IPS-18a (cell line): ENCODE data around the gene CEBPZOS.

Source experiments
- H3K27ac ChIP-seq: one replicate; pipeline ENCODE4 v1.5.1; 2013; ENCODE audit warnings: low read length
- H3K27me3 ChIP-seq: one replicate; pipeline ENCODE4 v1.6.1; 2013; ENCODE audit warnings: mild to moderate bottlenecking, low read length; ENCODE audit not compliant: control insufficient read depth, insufficient read depth
- H3K36me3 ChIP-seq: one replicate; pipeline ENCODE4 v1.6.1; 2013; ENCODE audit warnings: low read depth, low read length; ENCODE audit not compliant: control insufficient read depth
- H3K4me1 ChIP-seq: one replicate; pipeline ENCODE4 v1.6.1; 2013; ENCODE audit warnings: low read depth, low read length; ENCODE audit not compliant: control insufficient read depth
- H3K4me3 ChIP-seq: one replicate; pipeline ENCODE4 v1.5.1; 2013; ENCODE audit warnings: low read length
- H3K9ac ChIP-seq: one replicate; pipeline ENCODE4 v1.6.1; 2013; ENCODE audit warnings: mild to moderate bottlenecking, low read length, moderate library complexity
- H3K9me3 ChIP-seq: one replicate; pipeline ENCODE4 v1.6.1; 2013; ENCODE audit warnings: low read depth, low read length; ENCODE audit not compliant: control insufficient read depth

CEBPZOS gene

DNA sequence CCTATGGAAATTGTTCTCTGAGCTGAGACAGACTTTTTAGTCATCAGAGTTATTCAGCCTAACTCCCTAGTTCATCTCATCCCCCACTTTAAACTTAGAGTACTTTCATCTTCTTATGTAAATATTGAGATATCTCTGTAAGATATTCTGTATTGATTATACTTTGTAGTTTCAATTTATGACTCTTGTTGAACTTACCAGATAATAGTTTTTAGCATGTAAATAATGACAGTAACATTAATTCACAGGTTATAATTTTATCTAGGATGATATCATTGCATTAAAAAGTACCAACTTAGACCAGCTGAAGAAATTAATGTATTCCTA lies 24.7 kb upstream of the CEBPZOS start:
- no peaks in the 10 kb centered on the region for H3K27me3 ChIP-seq
- no peak overlapping the region for H3K9ac ChIP-seq
- H3K36me3 ChIP-seq, result no peaks in the 10 kb centered on the region
- H3K27ac ChIP-seq, result no peak overlapping the region
- no peak overlapping the region for H3K4me3 ChIP-seq
- peaks cover 3% of the 10 kb centered on the region for H3K4me1 ChIP-seq
- no peaks in the 10 kb centered on the region for H3K9me3 ChIP-seq

DNA sequence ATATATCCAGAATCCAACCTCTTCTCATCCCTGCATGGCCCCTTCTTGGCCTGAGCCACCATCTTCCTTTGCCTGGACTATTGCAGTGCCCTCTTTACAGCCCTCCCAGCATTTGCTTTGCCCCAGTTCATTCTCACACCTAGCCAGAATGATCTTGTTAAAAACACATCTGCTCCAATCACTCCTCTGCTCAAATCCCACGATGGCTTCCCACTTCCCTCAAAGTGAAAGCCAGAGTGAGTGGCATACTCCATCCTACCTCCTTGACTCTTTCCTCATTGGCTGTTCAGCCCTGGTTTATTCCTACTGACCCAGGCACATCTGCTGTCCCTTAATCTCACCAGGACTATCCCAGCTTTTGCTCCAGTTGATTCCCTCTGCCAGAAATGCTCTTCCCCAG lies 22.6 kb upstream of the CEBPZOS start:
- H3K9ac ChIP-seq, result no peak overlapping the region
- no peaks in the 10 kb centered on the region for H3K36me3 ChIP-seq

DNA sequence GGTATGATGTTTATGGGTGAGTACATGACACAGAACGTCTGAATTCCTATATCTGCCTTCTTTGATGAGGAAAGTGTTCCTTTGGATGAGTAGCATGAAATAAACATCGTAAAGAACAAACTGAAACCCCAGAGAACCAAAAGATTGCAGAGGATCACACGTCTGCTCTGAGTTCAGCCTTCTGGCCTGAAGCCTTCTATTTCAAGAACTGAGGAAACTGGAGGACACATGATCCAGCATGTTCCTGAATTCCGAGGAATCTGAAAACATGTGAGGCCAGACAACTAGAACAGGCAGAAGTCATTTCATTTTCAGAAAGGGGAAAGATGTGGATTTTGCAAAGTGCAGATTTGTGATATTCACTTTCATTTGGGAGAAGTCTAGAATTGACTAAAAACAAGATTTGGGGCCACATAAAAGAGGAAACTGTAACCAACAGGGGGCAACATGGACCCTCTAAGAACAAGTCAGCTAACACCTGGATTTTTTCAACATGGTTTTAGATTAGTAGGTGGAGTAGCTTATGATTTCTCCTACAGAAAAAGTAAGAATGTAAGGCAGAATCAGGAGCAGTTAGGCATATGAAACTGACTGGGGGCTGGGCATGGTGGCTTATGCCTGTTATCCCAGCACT lies 16.2 kb upstream of the CEBPZOS start:
- Histone ChIP-seq H3K4me1 (peaks cover 12% of the 10 kb centered on the region), H3K4me3 (no peak overlapping the region), H3K9ac (no peak overlapping the region), H3K9me3 (no peaks in the 10 kb centered on the region), H3K27ac (no peak overlapping the region), H3K27me3 (no peaks in the 10 kb centered on the region), H3K36me3 (no peaks in the 10 kb centered on the region)

More for the DNA sequence above, 22.6 kb upstream of the CEBPZOS start:
- Histone ChIP-seq H3K9me3 (no peaks in the 10 kb centered on the region), H3K27me3 (no peaks in the 10 kb centered on the region), H3K4me3 (no peak overlapping the region), H3K4me1 (no peaks in the 10 kb centered on the region), H3K27ac (no peak overlapping the region)

DNA sequence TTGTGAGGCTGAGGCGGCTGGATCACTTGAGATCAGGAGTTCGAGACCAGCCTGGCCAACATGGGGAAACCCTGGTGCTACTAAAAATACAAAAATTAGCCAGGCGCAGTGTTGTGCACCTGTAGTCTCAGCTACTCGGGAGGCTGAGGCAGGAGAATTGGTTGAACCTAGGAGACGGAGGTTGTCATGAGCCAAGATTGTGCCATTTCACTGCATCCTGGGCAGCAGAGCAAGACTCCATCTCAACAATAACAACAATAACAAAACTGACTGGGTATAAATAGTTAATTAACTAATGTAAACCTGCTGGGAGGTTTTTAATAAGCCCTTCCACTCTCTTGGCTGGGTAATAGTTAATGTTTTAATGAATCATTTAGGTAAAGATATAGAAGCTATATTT lies 15.7 kb upstream of the CEBPZOS start:
- H3K27me3 ChIP-seq, result no peaks in the 10 kb centered on the region
- no peaks in the 10 kb centered on the region for H3K36me3 ChIP-seq
- no peak overlapping the region for H3K4me3 ChIP-seq
- H3K9me3 ChIP-seq, result no peaks in the 10 kb centered on the region
- H3K4me1 ChIP-seq, result peaks cover 12% of the 10 kb centered on the region
- H3K9ac ChIP-seq, result no peak overlapping the region
- peak overlapping the region; percentile 19 for H3K27ac ChIP-seq

DNA sequence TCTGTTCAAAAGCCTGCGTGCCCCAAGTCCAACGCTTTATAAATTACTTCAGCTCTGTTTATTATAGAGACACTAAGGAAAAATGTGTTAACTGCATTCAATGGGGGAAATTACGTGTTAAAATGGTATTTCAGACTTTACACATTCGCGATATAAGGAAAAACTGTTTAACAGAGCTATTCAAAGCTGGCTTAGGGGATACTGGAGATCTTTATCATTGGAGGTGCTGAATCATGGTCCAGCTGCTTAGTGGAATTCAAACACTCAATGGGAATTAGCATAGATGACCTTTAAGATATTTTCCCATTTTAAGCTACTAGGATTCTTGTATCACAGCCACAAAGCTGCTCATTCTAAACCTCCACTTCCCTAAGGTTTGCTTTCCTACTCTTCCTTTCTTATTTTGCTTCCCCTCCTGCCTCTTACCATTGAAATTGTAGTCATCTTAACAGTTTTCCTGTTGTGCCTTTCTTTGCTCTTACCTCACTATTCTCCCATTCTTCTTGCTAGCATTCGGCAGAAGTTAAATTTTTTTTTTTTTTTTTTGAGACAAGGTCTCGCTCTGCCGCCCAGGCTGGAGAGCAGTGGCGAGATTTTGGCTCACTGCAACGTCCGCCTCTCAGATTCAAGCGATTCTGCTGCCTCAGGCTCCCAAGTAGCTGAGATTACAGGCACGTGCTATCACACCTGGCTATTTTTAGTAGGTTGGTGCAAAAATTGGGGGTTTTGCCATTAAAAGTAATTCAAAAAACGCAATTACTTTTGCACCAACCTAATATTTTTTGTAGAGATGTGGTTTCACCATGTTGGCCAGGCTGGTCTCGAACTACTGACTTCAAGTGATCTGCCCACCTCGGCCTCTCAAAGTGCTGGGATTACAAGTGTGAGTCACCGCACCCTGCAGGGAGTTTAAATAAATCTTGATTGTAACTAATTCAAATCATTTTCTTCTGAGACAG lies 14.3 kb upstream of the CEBPZOS start:
- Histone ChIP-seq H3K27ac (peak overlapping the region; percentile 22), H3K9ac (peak overlapping the region; percentile 6), H3K4me1 (peaks cover 12% of the 10 kb centered on the region), H3K36me3 (no peaks in the 10 kb centered on the region), H3K9me3 (no peaks in the 10 kb centered on the region), H3K4me3 (no peak overlapping the region), H3K27me3 (no peaks in the 10 kb centered on the region)

DNA sequence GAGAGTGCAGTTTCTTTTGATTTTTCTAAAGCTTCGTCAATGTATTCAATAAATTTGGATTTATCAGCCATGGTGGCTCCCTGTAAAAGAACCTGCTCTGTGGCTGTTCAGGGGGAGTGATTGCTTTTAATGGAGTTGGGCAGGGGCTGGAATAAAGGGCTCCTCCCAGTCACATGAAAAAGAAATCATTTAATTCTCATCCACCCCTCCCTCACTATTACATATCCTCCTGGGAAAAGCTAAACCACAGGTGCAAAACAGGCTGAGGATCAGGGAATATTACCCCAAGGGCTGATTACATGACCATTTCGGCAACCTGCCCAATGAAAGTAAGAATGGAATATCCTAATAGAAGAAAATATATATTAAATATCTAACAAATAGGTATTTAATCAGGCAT lies 7.7 kb upstream of the CEBPZOS start, which contains the start of gene SULT6B1:
Gene SULT6B1 (minus strand): TSS at position 101 of the 400 bp plus-strand sequence. CDS start 30 bp downstream, at position 71.
- Histone ChIP-seq H3K27ac (no peak within 1 kb of the TSS), H3K9me3 (no peaks in the 10 kb centered on the region), H3K9ac (no peak within 1 kb of the TSS), H3K27me3 (no peaks in the 10 kb centered on the region), H3K4me3 (no peak within 1 kb of the TSS), H3K36me3 (no peaks in the 10 kb centered on the region), H3K4me1 (peaks cover 41% of the 10 kb centered on the region)

DNA sequence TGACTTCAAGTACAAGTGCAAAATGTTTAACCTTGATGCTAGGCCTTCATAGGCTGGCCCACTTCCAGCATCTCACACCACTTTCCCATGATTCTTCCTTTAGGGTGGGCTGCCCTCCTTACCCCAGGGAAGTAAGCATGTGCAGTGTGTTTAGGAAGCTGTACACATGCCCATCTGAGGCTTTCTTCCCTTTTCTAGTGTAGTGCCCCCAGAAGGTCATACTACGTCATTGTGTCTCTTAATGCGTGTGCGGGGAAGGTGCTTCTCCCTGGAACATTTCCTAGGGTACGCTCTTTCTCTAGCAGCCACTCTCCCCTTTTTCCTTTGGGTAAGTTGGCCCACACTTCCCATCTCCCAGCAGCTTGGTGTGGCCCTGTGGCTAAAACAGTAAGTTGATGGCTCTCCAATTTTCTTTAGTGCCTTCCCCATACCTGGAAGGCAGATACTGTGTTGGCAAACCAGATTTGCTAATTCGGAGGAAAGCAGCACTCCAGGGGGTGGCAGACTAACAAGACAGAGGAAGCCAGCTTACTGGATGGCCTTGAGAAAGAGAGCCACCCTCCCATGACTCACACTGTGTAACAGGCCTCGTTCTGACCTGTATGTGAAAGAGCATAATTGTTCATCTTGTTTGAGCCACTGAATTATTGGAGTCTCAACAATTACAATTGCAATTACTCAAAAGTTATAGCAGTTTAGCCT lies 6.7 kb upstream of the CEBPZOS start:
- Histone ChIP-seq H3K4me3 (no peak overlapping the region), H3K9me3 (no peaks in the 10 kb centered on the region), H3K27me3 (no peaks in the 10 kb centered on the region), H3K27ac (peak overlapping the region; percentile 13), H3K4me1 (peaks cover 41% of the 10 kb centered on the region), H3K9ac (no peak overlapping the region), H3K36me3 (no peaks in the 10 kb centered on the region)

DNA sequence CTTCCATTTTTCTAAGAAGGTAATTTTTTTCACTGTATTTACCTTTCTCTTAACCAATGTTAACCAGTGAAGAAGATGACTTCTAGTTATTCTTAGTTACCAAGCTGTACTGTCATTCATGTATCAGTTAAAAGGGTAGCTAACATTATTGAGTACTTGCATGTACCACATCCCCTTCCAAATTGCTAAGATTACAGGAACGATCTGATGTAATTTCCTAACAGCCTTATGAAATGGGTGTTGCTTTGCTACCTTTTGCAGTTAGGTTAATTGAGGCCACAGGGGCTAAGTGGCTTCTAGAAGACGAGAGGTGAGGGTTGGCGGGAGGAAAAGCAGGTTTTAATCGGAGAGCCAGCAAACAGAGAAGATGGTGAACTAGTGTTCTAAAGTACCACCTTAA lies 6.0 kb upstream of the CEBPZOS start:
- H3K9ac ChIP-seq, result no peak overlapping the region
- no peaks in the 10 kb centered on the region for H3K27me3 ChIP-seq
- peak overlapping the region; percentile 13 for H3K27ac ChIP-seq
- no peaks in the 10 kb centered on the region for H3K9me3 ChIP-seq
- H3K4me3 ChIP-seq, result no peak overlapping the region
- H3K36me3 ChIP-seq, result no peaks in the 10 kb centered on the region
- peaks cover 41% of the 10 kb centered on the region for H3K4me1 ChIP-seq

DNA sequence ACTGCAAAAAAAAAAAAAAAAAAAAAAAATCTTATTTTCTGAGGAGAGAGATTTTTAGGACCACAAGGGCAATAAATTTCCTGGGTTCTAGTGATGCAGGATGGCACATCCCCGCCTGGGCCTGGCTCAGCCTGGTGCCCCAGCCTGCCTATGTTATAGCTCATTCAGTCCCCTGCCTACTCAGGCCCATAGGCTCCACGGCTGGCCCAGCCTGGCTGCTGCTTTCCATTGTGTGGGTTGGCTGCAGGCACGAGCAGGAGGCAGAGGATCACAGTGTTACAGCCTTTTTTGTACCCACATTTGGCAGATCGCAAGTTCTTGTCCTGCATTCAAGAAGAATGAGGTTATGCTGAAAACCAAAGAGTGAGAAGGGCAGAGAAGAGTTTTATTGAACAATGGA lies 5.0 kb upstream of the CEBPZOS start:
- Histone ChIP-seq H3K9ac (no peak overlapping the region), H3K27me3 (no peaks in the 10 kb centered on the region), H3K9me3 (no peaks in the 10 kb centered on the region), H3K4me1 (peaks cover 41% of the 10 kb centered on the region), H3K27ac (no peak overlapping the region), H3K36me3 (no peaks in the 10 kb centered on the region), H3K4me3 (no peak overlapping the region)

DNA sequence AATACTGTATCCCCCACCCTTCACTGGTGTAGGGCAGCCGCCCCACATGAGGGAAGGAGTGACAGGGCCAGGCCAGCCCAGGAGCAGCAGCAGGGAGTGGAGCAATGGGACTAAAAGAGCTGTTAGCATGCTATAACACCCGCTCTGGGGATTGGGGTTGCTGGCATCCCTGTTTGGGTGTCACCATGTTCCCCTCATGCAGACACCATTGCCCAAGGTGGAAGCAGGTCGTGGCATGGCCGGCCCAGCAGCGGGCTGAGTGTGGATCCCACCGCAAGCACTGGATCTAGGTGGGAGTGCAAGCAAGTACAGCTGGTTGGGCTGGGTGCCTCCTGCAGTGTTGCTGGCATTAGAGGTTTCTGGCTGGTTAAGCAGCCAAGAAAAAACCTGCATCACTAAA lies 4.5 kb upstream of the CEBPZOS start:
- no peaks in the 10 kb centered on the region for H3K9me3 ChIP-seq
- no peak overlapping the region for H3K9ac ChIP-seq
- no peak overlapping the region for H3K4me3 ChIP-seq
- no peak overlapping the region for H3K27ac ChIP-seq
- peaks cover 41% of the 10 kb centered on the region for H3K4me1 ChIP-seq
- H3K27me3 ChIP-seq, result no peaks in the 10 kb centered on the region
- no peaks in the 10 kb centered on the region for H3K36me3 ChIP-seq

DNA sequence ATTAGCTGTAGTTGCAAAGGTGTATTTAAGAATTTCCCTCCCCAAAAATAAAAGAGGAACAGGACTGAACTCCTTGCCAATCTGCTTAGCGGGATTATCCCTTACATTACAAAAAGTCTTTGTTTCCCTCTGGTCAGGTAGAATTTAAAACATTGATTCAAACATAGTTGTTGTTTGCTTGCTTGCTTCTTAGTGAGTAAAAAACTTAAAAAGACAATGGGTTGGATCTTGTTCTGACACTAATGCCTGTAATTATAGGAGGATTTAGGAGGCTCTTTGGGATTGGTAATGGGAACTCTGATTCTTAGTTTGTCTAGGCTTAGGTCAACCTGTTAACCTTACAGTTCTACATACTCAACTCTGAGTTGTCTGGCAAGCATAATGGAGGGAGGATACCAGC lies 3.7 kb upstream of the CEBPZOS start:
- no peak overlapping the region for H3K27ac ChIP-seq
- no peaks in the 10 kb centered on the region for H3K36me3 ChIP-seq
- H3K4me3 ChIP-seq, result no peak overlapping the region
- H3K4me1 ChIP-seq, result peaks cover 41% of the 10 kb centered on the region
- no peaks in the 10 kb centered on the region for H3K27me3 ChIP-seq
- H3K9ac ChIP-seq, result no peak overlapping the region
- H3K9me3 ChIP-seq, result no peaks in the 10 kb centered on the region
